ENCODE results near the gene WNT7B.

WNT7B gene

GRCh38 chr22:45877036-45877380 lies 100.0 kb downstream of the WNT7B start:
- DNase-seq (ENCODE audit: low spot score) = no peak

- DNase-seq (ENCODE audit: low spot score) = no peak
Measured at GRCh38 chr22:45876136-45877035, 100.6 kb downstream of the WNT7B start.

- no peak for DNase-seq (ENCODE audit: low spot score)
Measured at GRCh38 chr22:45872659-45873263, 104.2 kb downstream of the WNT7B start.

- no peak for DNase-seq (ENCODE audit: low spot score)
Measured at GRCh38 chr22:45871721-45872120, 105.2 kb downstream of the WNT7B start.

Data from SK-N-DZ (cell line).